ENCODE data around the gene NES. TPM values are rescaled to one million over a fixed set of nuclear protein-coding genes. Genes with fewer than 3 reads are reported as not detected.
A peak's percentile ranks its signal among the peaks of the same experiment; 100 is the strongest.

Gene NES
- total RNA-seq, 1 experiment from 2014 or later = 8.4 TPM

GRCh38 chr1:156675210-156676113, 1.7 kb downstream of the NES start:
- Histone ChIP-seq H2AFZ (ENCODE audit: low read depth, low read length, poor library complexity, severe bottlenecking) (no peak overlapping the region), H3K4me3 (replicated peaks in 1 of 2; ENCODE audit: low read depth in 1 of 2, low read length in 2 of 2) (no peak overlapping the region), H3K9ac (ENCODE audit: low read length) (no peak overlapping the region), H3K27ac (ENCODE audit: low read depth, low read length) (no peak overlapping the region), H3K4me2 (ENCODE audit: low read length) (peak overlapping the region; percentile 17; the same call in 1 of the 2 replicates), H3K9me2 (ENCODE audit: insufficient read depth) (no peaks in the 10 kb centered on the region), H4K20me1 (ENCODE audit: insufficient read depth) (no peaks in the 10 kb centered on the region), H3K4me1 (ENCODE audit: control insufficient read depth in 1 of 2, insufficient read depth in 2 of 2, low read length in 2 of 2) (peaks cover 14 to 26% of the 10 kb centered on the region in 2 experiments), H3K36me3 (ENCODE audit: control insufficient read depth in 1 of 2, insufficient read depth in 2 of 2, low read length in 2 of 2) (no peaks in the 10 kb centered on the region), H3K27me3 (ENCODE audit: insufficient read depth, low read length) (no peaks in the 10 kb centered on the region), H3K79me2 (ENCODE audit: insufficient read depth, low read length) (no peaks in the 10 kb centered on the region), H3K9me3 (ENCODE audit: control insufficient read depth in 1 of 2, insufficient read depth in 1 of 2, low read depth in 1 of 2, low read length in 2 of 2) (no peaks in the 10 kb centered on the region)
- CTCF ChIA-PET = interaction anchor here (2.5 to 3.8 kb wide), 4 partner anchors 14 to 51 kb away, joined by 12 to 27 read pairs (median 19); no protein-coding TSS in a partner anchor
- RAD21 ChIA-PET (ENCODE audit: low non-redundant PET in 1 of 2, low total read pairs in 2 of 2, uncharacterized antibody in 2 of 2, unreplicated experiment in 2 of 2) = interaction anchor here in 1 of 2 experiments (0.7 kb wide), 1 partner anchor 51 kb away, joined by 3 read pairs; no protein-coding TSS in a partner anchor
- no peak for ATAC-seq
- no peak for TF ChIP-seq REST (IDR thresholded peaks at IDR 0.05; ENCODE audit: low read depth)
- no peak for TF ChIP-seq SIN3A (IDR thresholded peaks at IDR 0.05; ENCODE audit: low read depth)
- TF ChIP-seq CBX3 (IDR thresholded peaks at IDR 0.05; ENCODE audit: low read depth) = no peak
- no peak for TF ChIP-seq ZFX (IDR thresholded peaks at IDR 0.05)
- DNase-seq (ENCODE audit: low read depth, low spot score) = no peak
- BruUV-seq (replicated peaks) = no TSS peak
- intact Hi-C loops (cut with micrococcal nuclease) = no loop called here
- POLR2A ChIA-PET = interaction anchor here (1.5 to 2.8 kb wide), 2 partner anchors 10 to 14 kb away, joined by 3 to 33 read pairs; no protein-coding TSS in a partner anchor
